ENCODE measurements around the gene OTX1. TPM values are rescaled to one million over a fixed set of nuclear protein-coding genes. Genes with fewer than 3 reads are reported as not detected.

Gene OTX1
- total and polyA plus RNA-seq, 2 of the 4 experiments (the other 2 are of a cell fraction) = 0.03 TPM; not detected in 1

GRCh38 chr2:63013438-63013837 lies 37.2 kb upstream of the OTX1 start:
- DNase-seq (no peak), ATAC-seq (ENCODE audit: low read depth) (no peak)
- H2BK20ac ChIP-seq (ENCODE audit: low read depth, low read length) = no peak overlapping the region
- no peak overlapping the region for H3K4me2 ChIP-seq (ENCODE audit: low read depth, low read length)
- H4K8ac ChIP-seq (ENCODE audit: low read depth in 2 of 2, low read length in 2 of 2) = no peak overlapping the region
- H3K9me1 ChIP-seq (ENCODE audit: insufficient read depth, low read length) = no peaks in the 10 kb centered on the region
- no peak overlapping the region for H2BK120ac ChIP-seq (ENCODE audit: low read depth, low read length)
- H3K56ac ChIP-seq (ENCODE audit: extremely low read depth, insufficient read depth, low read length) = no peak overlapping the region
- H3K9ac ChIP-seq (ENCODE audit: low read depth, low read length) = no peak overlapping the region
- no TSS peak for BruUV-seq (replicated peaks)
- H2BK15ac ChIP-seq (ENCODE audit: low read depth, low read length) = no peak overlapping the region
- CTCF ChIA-PET = no interaction called here
- H3K4ac ChIP-seq (ENCODE audit: low read depth, low read length) = no peak overlapping the region
- intact Hi-C loops (cut with micrococcal nuclease) = no loop called here
- H2AK9ac ChIP-seq (replicated peaks; ENCODE audit: low read depth, low read length, poor library complexity) = no peak overlapping the region
- H3K23ac ChIP-seq (ENCODE audit: low read depth, low read length) = no peak overlapping the region
- no peak overlapping the region for H2AFZ ChIP-seq (replicated peaks; ENCODE audit: low read length, poor library complexity)
- no peak overlapping the region for H3K4me3 ChIP-seq (ENCODE audit: insufficient read depth, low read depth, low read length)
- no peaks in the 10 kb centered on the region for H3K27me3 ChIP-seq (ENCODE audit: control insufficient read depth, insufficient read depth, low read length)
- no peak overlapping the region for H3K27ac ChIP-seq (ENCODE audit: insufficient read depth, low read length)
- H3K18ac ChIP-seq (ENCODE audit: low read depth, low read length) = no peak overlapping the region
- no peak overlapping the region for H4K91ac ChIP-seq (ENCODE audit: insufficient read depth, low read depth, low read length)
- no peaks in the 10 kb centered on the region for H3K79me1 ChIP-seq (ENCODE audit: low read depth in 1 of 2, low read length in 2 of 2)
- H4K20me1 ChIP-seq (ENCODE audit: insufficient read depth, low read length) = no peaks in the 10 kb centered on the region
- dilution Hi-C loops (cut with HindIII; ENCODE audit: low sequenced_read_pairs, unreplicated experiment) = no loop called here
- peaks cover 6% of the 10 kb centered on the region; the same call in 1 of the 2 replicates for H3K36me3 ChIP-seq (ENCODE audit: control insufficient read depth, insufficient read depth, low read length)
- in situ Hi-C loops (cut with MboI; ENCODE audit: low sequenced_read_pairs) = no loop called here
- H4K5ac ChIP-seq (ENCODE audit: low read depth, low read length) = no peak overlapping the region
- POLR2A ChIA-PET (ENCODE audit: unreplicated experiment) = no interaction called here
- H3K4me1 ChIP-seq (ENCODE audit: control insufficient read depth, insufficient read depth, low read length) = peaks cover 3% of the 10 kb centered on the region
- no peak overlapping the region for H2AK5ac ChIP-seq (ENCODE audit: low read depth, low read length)
- H3K14ac ChIP-seq (replicated peaks; ENCODE audit: low read depth, low read length) = no peak overlapping the region
- H2BK5ac ChIP-seq (ENCODE audit: low read depth, low read length, poor library complexity, severe bottlenecking) = no peak overlapping the region
- WGBS, 2 experiments (ENCODE audit: extremely low coverage in 2 of 2, insufficient read length in 1 of 2) = no CpG with 5 or more reads among the region's 8 CpGs
- no peaks in the 10 kb centered on the region for H3K9me3 ChIP-seq (ENCODE audit: control insufficient read depth, insufficient read depth, low read length)
- TF ChIP-seq FOS (IDR thresholded peaks at IDR 0.05; ENCODE audit: low read depth, low read length) (no peak), ELK1 (IDR thresholded peaks at IDR 0.05; ENCODE audit: borderline replicate concordance, low read depth, low read length) (no peak), MAFK (IDR thresholded peaks at IDR 0.05; ENCODE audit: low read depth, low read length) (no peak), MAZ (IDR thresholded peaks at IDR 0.05; ENCODE audit: borderline replicate concordance, low read depth, low read length) (no peak), NFE2L2 (IDR thresholded peaks at IDR 0.05; ENCODE audit: low read depth, low read length) (no peak), RCOR1 (IDR thresholded peaks at IDR 0.05; ENCODE audit: insufficient replicate concordance, low read length) (no peak), RAD21 (IDR thresholded peaks at IDR 0.05; ENCODE audit: low read length) (no peak), POLR2A (IDR thresholded peaks at IDR 0.05; ENCODE audit: low read depth, low read length) (no peak)

Data from IMR-90 (cell line).